K562 (cell line): Measurements from ENCODE around the gene PSD4. TPM values are rescaled to one million over a fixed set of nuclear protein-coding genes. Genes with fewer than 3 reads are reported as not detected.

Experiments
- ATAC-seq: fragments of 200-7000 bp; cut with Tn5 transposase; 3 replicates; pipeline ENCODE4 v1.9.1; 2020; ENCODE audit warnings: moderate library complexity
- BruUV-seq: library from RNA; stranded (reverse); fragments of 400-500 nt; replicated peaks from 2 replicates; lab custom pipeline; 2021; lab: Mats Ljungman, UMichigan
- CTCF ChIA-PET: fragments of 300-600 bp; formaldehyde crosslinking; extraction: SDS; loops from one replicate; lab custom pipeline; 2021; ENCODE audit warnings: low intra/inter-chr PET ratio; lab: Yijun Ruan, JAX
- POLR2A ChIA-PET: fragments of 300-600, 350-650 bp; sonication (Branson Sonifier 250); formaldehyde crosslinking; extraction: SDS; loops from one replicate; lab custom pipeline; 2021; ENCODE audit warnings: antibody characterized with exemption, inconsistent platforms; lab: Yijun Ruan, JAX
- DNase-seq, 4 experiments: peaks; one replicate each; pipeline versions ENCODE4 v3.0.0 to v3.0.0-alpha.2; 2011 to 2018; ENCODE audit warnings: low spot score in 3 of 4, mixed read lengths in 3 of 4; ENCODE audit errors: extremely low read depth in 1 of 4
- FAIRE-seq: peaks from 2 replicates; lab custom pipeline; 2011; peaks lifted over from hg19 to GRCh38; lab: Jason Lieb, UNC
- H2AFZ ChIP-seq: 2 replicates; pipeline ENCODE4 v1.6.0; 2011; ENCODE audit warnings: low read depth, low read length, control low read depth, inconsistent platforms
- H3K27ac ChIP-seq: fragments of 200-600 bp; 3 replicates; pipeline ENCODE4 v1.8.0; 2011; ENCODE audit warnings: low read depth, mild to moderate bottlenecking, control low read depth, inconsistent platforms, low read length, moderate library complexity, mixed read lengths; ENCODE audit errors: extremely low read depth
- H3K27me3 ChIP-seq, 2 experiments: fragments of 300-600 bp in 1 of 2; 2 replicates in 1 of 2; 3 replicates in 1 of 2; pipeline versions ENCODE4 v1.6.0 to v1.8.0; 2011; ENCODE audit warnings: inconsistent platforms in 2 of 2, low read length in 2 of 2, mild to moderate bottlenecking in 1 of 2, mixed read lengths in 1 of 2, moderate library complexity in 1 of 2; ENCODE audit not compliant: control insufficient read depth in 2 of 2, insufficient read depth in 2 of 2
- H3K36me3 ChIP-seq: fragments of 300-600 bp; 3 replicates; pipeline ENCODE4 v1.8.0; 2011; ENCODE audit warnings: mild to moderate bottlenecking, low read length, inconsistent platforms; ENCODE audit not compliant: control insufficient read depth, insufficient read depth
- H3K4me1 ChIP-seq, 2 experiments: fragments of 200-600 bp in 1 of 2; replicated peaks in 1 of 2; 2 replicates in 1 of 2; 3 replicates in 1 of 2; pipeline versions ENCODE4 v1.5.1 to v1.8.0; 2011; ENCODE audit warnings: inconsistent platforms in 2 of 2, low read length in 2 of 2, mild to moderate bottlenecking in 1 of 2, mixed read lengths in 1 of 2, moderate library complexity in 1 of 2; ENCODE audit not compliant: control insufficient read depth in 2 of 2, insufficient read depth in 2 of 2
- H3K4me2 ChIP-seq: 2 replicates; pipeline ENCODE4 v1.6.1; 2011; ENCODE audit warnings: low read length, control low read depth, inconsistent platforms, mixed read lengths; ENCODE audit not compliant: insufficient read depth
- H3K4me3 ChIP-seq: fragments of 200-600 bp; sonication (generic), shearing (Covaris generic); 2 replicates; pipeline ENCODE4 v1.5.1; 2016; ENCODE audit warnings: control low read depth, inconsistent platforms
- H3K79me2 ChIP-seq: fragments of 200-600 bp; 3 replicates; pipeline ENCODE4 v1.8.0; 2011; ENCODE audit warnings: low read length, inconsistent platforms; ENCODE audit not compliant: control insufficient read depth, insufficient read depth
- H3K9ac ChIP-seq, 2 experiments: 2 replicates each; pipeline versions ENCODE4 v1.6.0 to v1.6.1; 2011; ENCODE audit warnings: low read depth in 2 of 2, low read length in 2 of 2, control low read depth in 1 of 2, inconsistent platforms in 1 of 2, mild to moderate bottlenecking in 1 of 2, mixed read lengths in 1 of 2; ENCODE audit not compliant: insufficient read depth in 1 of 2
- H3K9me1 ChIP-seq: one replicate; pipeline ENCODE4 v1.6.0; 2011; ENCODE audit warnings: inconsistent platforms, mild to moderate bottlenecking, low read length, moderate library complexity; ENCODE audit not compliant: control insufficient read depth, insufficient read depth
- H3K9me3 ChIP-seq: replicated peaks from 2 replicates; pipeline ENCODE4 v1.5.1; 2011; ENCODE audit warnings: low read depth, low read length, inconsistent platforms; ENCODE audit not compliant: control insufficient read depth, insufficient read depth
- H4K20me1 ChIP-seq: replicated peaks from 2 replicates; pipeline ENCODE4 v1.6.1; 2011; ENCODE audit warnings: low read length, inconsistent platforms, mixed read lengths; ENCODE audit not compliant: control insufficient read depth, insufficient read depth
- CXXC5 ChIP-seq: fragments of 250-450 bp; sonication (Bioruptor Pico); IDR thresholded peaks from 2 replicates; pipeline ENCODE4 v1.8.0; 2022; ENCODE audit warnings: inconsistent platforms, mild to moderate bottlenecking, moderate library complexity
- GATAD2B ChIP-seq: fragments of 450-650 bp; IDR thresholded peaks from 2 replicates; pipeline ENCODE4 v1.6.1; 2017; ENCODE audit warnings: mild to moderate bottlenecking, borderline replicate concordance
- NR2C2 ChIP-seq, 2 experiments: fragments of 200-800 bp in 1 of 2; sonication (Bioruptor generic) in 1 of 2; sonication (generic) in 1 of 2; formaldehyde crosslinking in 1 of 2; IDR thresholded peaks; 2 replicates each; pipeline versions ENCODE4 v1.6.1 to v1.8.0; 2016 to 2022; ENCODE audit warnings: mild to moderate bottlenecking in 1 of 2, missing compliant biosample characterization in 1 of 2, missing genetic modification characterization in 1 of 2, missing genetic modification reagents in 1 of 2
- XRCC3 ChIP-seq: fragments of 450-650 bp; IDR thresholded peaks from 2 replicates; pipeline ENCODE4 v1.6.1; 2017; ENCODE audit warnings: mild to moderate bottlenecking, moderate library complexity
- ZBED1 ChIP-seq: IDR thresholded peaks from 2 replicates; pipeline ENCODE4 v1.6.1; 2014
- ZNF274 ChIP-seq: IDR thresholded peaks from 2 replicates; pipeline ENCODE4 v1.6.1; 2011; ENCODE audit warnings: low read depth, mild to moderate bottlenecking, low read length, moderate library complexity, borderline replicate concordance
- WGBS: fragments of 100-300 bp; shearing (Covaris generic); methylation state at CpG from one replicate; pipeline ENCODE4 v1.1.6; 2016; ENCODE audit warnings: low coverage, mixed read lengths; ENCODE audit not compliant: insufficient coverage; ENCODE audit errors: missing lambda C conversion rate; 5-methylcytosine and 5-hydroxymethylcytosine counted together
- in situ Hi-C: fragments of 300-500 bp; cut with MboI; formaldehyde crosslinking; loops from 4 replicates; pipeline ENCODE4 v1.15.0; 2018; ENCODE audit warnings: inconsistent platforms, mixed read lengths
- intact Hi-C: fragments of 100-400 bp; cut with micrococcal nuclease; formaldehyde crosslinking; loops from 2 replicates; pipeline ENCODE4 v1.14.2; 2022
- polyA plus RNA-seq, 8 experiments: library from polyadenylated mRNA; depleted of rRNA in 4 of 8; stranded (reverse) in 5 of 8; unstranded in 3 of 8; fragments of >200 nt; fragmentation: Nextera tagmentation in 2 of 8; fragmentation: Illumina TruSeq in 1 of 8; extraction: Ambion mirVana in 2 of 8; extraction: Trizol in 1 of 8; gene quantifications; 2 replicates each; pipeline versions ENCODE4 v1.2.1 to v1.2.3, GENCODE V29; 2011 to 2014; ENCODE audit warnings: inconsistent platforms in 1 of 8, missing spikeins in 1 of 8
- total RNA-seq, 7 experiments: library from RNA; depleted of rRNA in 6 of 7; stranded (reverse); fragments of >200 nt in 6 of 7; fragmentation: Illumina TruSeq in 2 of 7; extraction: Trizol in 2 of 7; gene quantifications; 2 replicates each; pipeline versions ENCODE4 v1.2.1 to v1.2.3, GENCODE V29; 2011 to 2021; ENCODE audit warnings: low replicate concordance in 1 of 7
- TF ChIP-seq, protein P1 (sequence below), 2 experiments: fragments of 200-800 bp in 1 of 2; sonication (Bioruptor generic) in 1 of 2; sonication (generic) in 1 of 2; formaldehyde crosslinking in 1 of 2; IDR thresholded peaks in 1 of 2; conservative IDR thresholded peaks in 1 of 2; 2 replicates each; pipeline versions ENCODE4 v1.5.0 to v1.6.1; 2016 to 2020; ENCODE audit warnings: missing compliant biosample characterization in 1 of 2, missing genetic modification characterization in 1 of 2, missing genetic modification reagents in 1 of 2

PSD4 gene
- total and polyA plus RNA-seq, 9 of the 15 experiments (the other 6 are each of a cell fraction or from before 2014, with no cell fraction given), result 0.46 to 54.0 (median 20.8) TPM

DNA sequence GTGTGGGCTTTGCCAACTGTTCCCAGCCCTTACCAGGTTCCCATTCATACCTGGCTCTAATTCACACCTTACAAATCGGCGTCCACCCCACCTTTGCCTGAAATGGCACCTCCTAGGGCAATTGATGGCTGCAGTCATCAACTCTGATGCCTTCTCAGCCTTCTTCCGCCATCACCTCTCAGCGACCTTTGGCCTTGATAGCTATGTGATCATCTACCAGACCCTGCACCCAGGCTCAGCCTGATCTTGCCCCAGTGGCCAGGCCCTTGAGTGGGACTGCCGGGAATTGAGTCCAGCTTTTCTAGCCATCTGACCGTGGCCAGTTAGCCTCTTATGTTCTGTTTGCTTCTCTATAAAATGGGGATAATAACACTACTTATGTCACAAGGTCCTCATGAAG is 32.5 kb downstream of the PSD4 start (continued):
- TF ChIP-seq, protein P1, sequence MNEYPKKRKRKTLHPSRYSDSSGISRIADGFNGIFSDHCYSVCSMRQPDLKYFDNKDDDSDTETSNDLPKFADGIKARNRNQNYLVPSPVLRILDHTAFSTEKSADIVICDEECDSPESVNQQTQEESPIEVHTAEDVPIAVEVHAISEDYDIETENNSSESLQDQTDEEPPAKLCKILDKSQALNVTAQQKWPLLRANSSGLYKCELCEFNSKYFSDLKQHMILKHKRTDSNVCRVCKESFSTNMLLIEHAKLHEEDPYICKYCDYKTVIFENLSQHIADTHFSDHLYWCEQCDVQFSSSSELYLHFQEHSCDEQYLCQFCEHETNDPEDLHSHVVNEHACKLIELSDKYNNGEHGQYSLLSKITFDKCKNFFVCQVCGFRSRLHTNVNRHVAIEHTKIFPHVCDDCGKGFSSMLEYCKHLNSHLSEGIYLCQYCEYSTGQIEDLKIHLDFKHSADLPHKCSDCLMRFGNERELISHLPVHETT (CRISPR knock-in tag; conservative IDR thresholded peaks at IDR 0.05 in 1 of 2, IDR thresholded peaks at IDR 0.05 in 1 of 2), result no peak
- TF ChIP-seq GATAD2B (no peak), CXXC5 (no peak), ZNF274 (no peak)

DNA sequence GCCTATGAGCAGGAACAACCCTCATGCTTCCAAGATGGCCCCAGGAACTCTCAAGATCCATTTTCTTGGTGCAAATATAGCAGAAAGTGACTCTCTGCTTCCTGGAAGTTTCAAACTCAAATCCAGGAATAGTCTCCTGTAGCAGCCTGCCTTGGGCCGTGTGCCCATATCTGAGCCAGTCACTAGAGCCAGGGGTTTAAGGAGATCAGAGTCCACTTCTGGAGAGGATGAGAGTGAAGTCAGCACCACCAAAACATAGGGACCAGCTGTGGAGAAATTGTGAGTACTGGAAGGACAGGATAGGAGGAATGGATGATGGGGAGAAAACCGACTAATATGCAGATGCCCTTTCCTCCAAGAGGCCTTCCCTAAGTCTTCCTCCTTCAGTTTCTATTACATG is 33.2 kb downstream of the PSD4 start:
- FAIRE-seq, result no peak
- H4K20me1 ChIP-seq, result no peaks in the 10 kb centered on the region
- in situ Hi-C loops (loop anchor here (5.0 kb wide), 1 partner anchor 165 kb away; no protein-coding TSS in a partner anchor), intact Hi-C loops (no loop called here)
- no peak overlapping the region for H2AFZ ChIP-seq
- no peak for TF ChIP-seq XRCC3
- no peak for TF ChIP-seq NR2C2 (CRISPR knock-in tag; IDR thresholded peaks at IDR 0.05)
- no peak for TF ChIP-seq NR2C2 (tag; IDR thresholded peaks at IDR 0.05)
- no peak for TF ChIP-seq ZBED1
- H3K9me3 ChIP-seq, result no peaks in the 10 kb centered on the region
- H3K36me3 ChIP-seq, result no peaks in the 10 kb centered on the region
- POLR2A ChIA-PET, result no interaction called here
- H3K4me1 ChIP-seq, result peaks cover 3 to 4% of the 10 kb centered on the region in 2 experiments; a peak in 3 of 5 replicates
- no peak overlapping the region for H3K27ac ChIP-seq
- BruUV-seq, result no TSS peak
- H3K27me3 ChIP-seq, result peaks cover 2 to 13% of the 10 kb centered on the region in 2 experiments; a peak in 3 of 5 replicates
- H3K9ac ChIP-seq, result no peak overlapping the region
- no peaks in the 10 kb centered on the region for H3K79me2 ChIP-seq
- ATAC-seq, result no peak
- CTCF ChIA-PET, result no interaction called here
- no peak overlapping the region for H3K4me3 ChIP-seq
- no peaks in the 10 kb centered on the region for H3K9me1 ChIP-seq
- 15% methylated on average over 2 of the region's 2 CpGs for WGBS
- no peak overlapping the region for H3K4me2 ChIP-seq
- no peak for DNase-seq
